A549 (cell line): ENCODE measurements around the gene GPT2. TPM values are rescaled to one million over a fixed set of nuclear protein-coding genes. Genes with fewer than 3 reads are reported as not detected.

Source experiments
- ATAC-seq, 2 experiments: fragments of 200-7000 bp in 1 of 2; fragments of >200 bp in 1 of 2; cut with Nextera tagmentation in 1 of 2; cut with Tn5 transposase in 1 of 2; 3 replicates each; pipeline versions ENCODE4 v1.8.0 to v1.9.1; 2018 to 2020; ENCODE audit warnings: mild to moderate bottlenecking in 1 of 2, moderate library complexity in 1 of 2
- CTCF ChIA-PET: fragments of 300-600 bp; sonication (Branson Sonifier 250); formaldehyde crosslinking; extraction: SDS; loops from one replicate; lab custom pipeline; 2021; ENCODE audit warnings: antibody characterized with exemption, inconsistent platforms; lab: Yijun Ruan, JAX
- POLR2A ChIA-PET: fragments of 350-600 bp; formaldehyde crosslinking; extraction: SDS; loops from one replicate; lab custom pipeline; 2021; ENCODE audit warnings: antibody characterized with exemption, inconsistent platforms; lab: Yijun Ruan, JAX
- DNase-seq, 2 experiments: peaks; one replicate each; pipeline versions ENCODE4 v3.0.0 to v3.0.0-alpha.2; 2011 to 2016; ENCODE audit warnings: low read depth in 1 of 2, low spot score in 1 of 2
- FAIRE-seq: peaks from 2 replicates; lab custom pipeline; 2011; peaks lifted over from hg19 to GRCh38; lab: Jason Lieb, UNC
- H3K27ac ChIP-seq, 2 experiments: fragments of >200 bp; sonication (Bioruptor Twin); formaldehyde crosslinking; 3 replicates each; pipeline ENCODE4 v1.5.1; 2016 to 2017
- H3K4me1 ChIP-seq: fragments of >200 bp; sonication (Bioruptor Twin); formaldehyde crosslinking; 3 replicates; pipeline ENCODE4 v1.6.1; 2016
- H3K4me2 ChIP-seq: fragments of >200 bp; sonication (Bioruptor Twin); formaldehyde crosslinking; 3 replicates; pipeline ENCODE4 v1.6.1; 2016
- H3K4me3 ChIP-seq: fragments of >200 bp; sonication (Bioruptor Twin); formaldehyde crosslinking; 3 replicates; pipeline ENCODE4 v1.5.1; 2016
- H3K9me3 ChIP-seq: fragments of >200 bp; sonication (Bioruptor Twin); formaldehyde crosslinking; 3 replicates; pipeline ENCODE4 v1.6.1; 2016
- CHD4 ChIP-seq: fragments of 200-600 bp; sonication (generic); IDR thresholded peaks from 2 replicates; pipeline ENCODE4 v1.6.1; 2016; ENCODE audit warnings: antibody characterized with exemption, mild to moderate bottlenecking, borderline replicate concordance
- EHMT2 ChIP-seq: fragments of 200-600 bp; sonication (generic); IDR thresholded peaks from 2 replicates; pipeline ENCODE4 v1.6.1; 2016; ENCODE audit warnings: antibody characterized with exemption, low read depth, mild to moderate bottlenecking, moderate library complexity
- EP300 ChIP-seq, 2 experiments: fragments of >200 bp; sonication (Bioruptor Twin); formaldehyde crosslinking; IDR thresholded peaks; 2 replicates in 1 of 2; 3 replicates in 1 of 2; pipeline ENCODE4 v1.6.1; 2016 to 2017
- ESRRA ChIP-seq: fragments of 150-350 bp; IDR thresholded peaks from 2 replicates; pipeline ENCODE4 v1.6.1; 2014; ENCODE audit warnings: mild to moderate bottlenecking, low read length, borderline replicate concordance
- FOSL2 ChIP-seq, 2 experiments: fragments of 450-650 bp in 1 of 2; fragments of >200 bp in 1 of 2; sonication (Bioruptor Twin) in 1 of 2; formaldehyde crosslinking; IDR thresholded peaks; 2 replicates each; pipeline versions ENCODE4 v1.5.0 to v1.6.1; 2016 to 2020; ENCODE audit warnings: mild to moderate bottlenecking in 1 of 2, moderate library complexity in 1 of 2
- HDAC2 ChIP-seq: fragments of 200-600 bp; sonication (generic); IDR thresholded peaks from 2 replicates; pipeline ENCODE4 v1.6.1; 2016
- HEYL ChIP-seq: fragments of 250-450 bp; sonication (Bioruptor Pico); IDR thresholded peaks from 2 replicates; pipeline ENCODE4 v1.8.0; 2021; ENCODE audit warnings: mild to moderate bottlenecking, moderate library complexity
- HOXB5 ChIP-seq: fragments of 250-450 bp; sonication (Bioruptor Pico); IDR thresholded peaks from 2 replicates; pipeline ENCODE4 v1.5.0; 2020; ENCODE audit warnings: mild to moderate bottlenecking, moderate library complexity
- JUN ChIP-seq, 2 experiments: fragments of >200 bp; sonication (Bioruptor Twin); formaldehyde crosslinking; IDR thresholded peaks; 2 replicates in 1 of 2; 3 replicates in 1 of 2; pipeline ENCODE4 v1.6.1; 2016 to 2017
- MAFK ChIP-seq: fragments of 450-650 bp; IDR thresholded peaks from 2 replicates; pipeline ENCODE4 v1.6.1; 2014; ENCODE audit not compliant: partially characterized antibody
- NFE2L2 ChIP-seq: fragments of 150-350 bp; conservative IDR thresholded peaks from 2 replicates; pipeline ENCODE4 v1.6.1; 2014; ENCODE audit warnings: low read length
- NR3C1 ChIP-seq: fragments of >200 bp; sonication (Bioruptor Twin); formaldehyde crosslinking; IDR thresholded peaks from 3 replicates; pipeline ENCODE4 v1.6.1; 2017
- PHF8 ChIP-seq: fragments of 200-600 bp; sonication (generic); IDR thresholded peaks from 2 replicates; pipeline ENCODE4 v1.6.1; 2016; ENCODE audit warnings: low read depth, mild to moderate bottlenecking, antibody characterized with exemption, moderate library complexity, borderline replicate concordance
- RAD21 ChIP-seq, 2 experiments: fragments of >200 bp in 1 of 2; sonication (Bioruptor Twin) in 1 of 2; formaldehyde crosslinking in 1 of 2; IDR thresholded peaks in 1 of 2; conservative IDR thresholded peaks in 1 of 2; 2 replicates in 1 of 2; 3 replicates in 1 of 2; pipeline ENCODE4 v1.6.1; 2012 to 2018; ENCODE audit warnings: inconsistent platforms in 1 of 2
- RFX5 ChIP-seq: fragments of 450-650 bp; IDR thresholded peaks from 2 replicates; pipeline ENCODE4 v1.7.1; 2014; ENCODE audit warnings: antibody characterized with exemption, mild to moderate bottlenecking, moderate library complexity
- RNF2 ChIP-seq: fragments of 200-600 bp; sonication (generic); IDR thresholded peaks from 2 replicates; pipeline ENCODE4 v1.6.1; 2016; ENCODE audit warnings: low read depth, mild to moderate bottlenecking, antibody characterized with exemption, moderate library complexity, borderline replicate concordance
- SREBF2 ChIP-seq: fragments of 450-650 bp; IDR thresholded peaks from 2 replicates; pipeline ENCODE4 v1.6.1; 2014; ENCODE audit warnings: mild to moderate bottlenecking, moderate library complexity
- ZSCAN20 ChIP-seq: fragments of 250-450 bp; sonication (Bioruptor Pico); IDR thresholded peaks from 2 replicates; pipeline ENCODE4 v1.8.0; 2022; ENCODE audit warnings: mild to moderate bottlenecking, moderate library complexity
- WGBS: methylation state at CpG from one replicate; pipeline ENCODE4 v1.1.6; 2017; ENCODE audit errors: missing lambda C conversion rate; 5-methylcytosine and 5-hydroxymethylcytosine counted together
- polyA plus RNA-seq, 4 experiments: library from polyadenylated mRNA; depleted of rRNA in 3 of 4; stranded (reverse); fragments of >200 nt; fragmentation: RNase III in 1 of 4; extraction: RNeasy Plus Mini Kit Qiagen cat#74134 plus additional on column Dnase treatment in 1 of 4; gene quantifications; 2 replicates in 3 of 4; 3 replicates in 1 of 4; pipeline ENCODE4 v1.2.3, GENCODE V29; 2011 to 2017
- TF ChIP-seq, protein P1 (sequence below): IDR thresholded peaks from 2 replicates; pipeline ENCODE4 v1.6.1; 2012
- TF ChIP-seq, protein P2 (sequence below): fragments of 150-350 bp; IDR thresholded peaks from 2 replicates; pipeline ENCODE4 v1.6.1; 2014; ENCODE audit warnings: low read depth, mild to moderate bottlenecking, low read length
- TF ChIP-seq, protein P3 (sequence below): IDR thresholded peaks from 2 replicates; pipeline ENCODE4 v1.6.1; 2012; ENCODE audit warnings: low read depth, borderline replicate concordance
- TF ChIP-seq, protein P4 (sequence below): fragments of 250-450 bp; sonication (Bioruptor Pico); IDR thresholded peaks from 2 replicates; pipeline ENCODE4 v1.5.0; 2020; ENCODE audit warnings: low read depth, mild to moderate bottlenecking, moderate library complexity
- TF ChIP-seq, protein P5 (sequence below): fragments of >200 bp; sonication (Bioruptor Twin); formaldehyde crosslinking; IDR thresholded peaks from 3 replicates; pipeline ENCODE4 v1.6.1; 2016

GPT2 gene
- polyA plus RNA-seq, 2 of the 4 experiments (the other 2 are of a cell fraction) = 8.9 to 15.3 TPM

DNA sequence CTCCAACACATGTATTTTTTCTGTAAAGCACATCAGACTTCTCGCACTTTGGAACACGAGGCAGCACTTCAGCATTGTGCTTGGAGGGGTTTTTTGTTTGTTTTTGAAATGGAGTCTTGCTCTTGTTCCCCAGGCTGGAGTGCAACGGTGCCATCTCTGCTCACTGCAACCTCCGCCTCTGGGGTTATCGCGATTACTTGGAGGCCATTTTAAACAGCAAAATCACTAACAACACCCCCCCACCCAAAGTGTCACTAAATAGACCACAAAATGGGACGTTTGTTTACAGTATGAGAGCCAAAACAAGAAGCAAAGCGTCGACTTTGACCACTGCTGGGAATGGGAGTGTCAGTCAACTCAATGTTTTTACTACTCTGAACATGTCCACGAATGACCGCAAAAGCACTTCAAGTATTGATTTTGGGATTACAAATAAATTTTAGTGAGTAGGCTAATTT is 44.1 kb upstream of the GPT2 start:
- no peak overlapping the region for H3K4me2 ChIP-seq
- no peak for ATAC-seq
- no peak for DNase-seq
- POLR2A ChIA-PET = interaction anchor here (0.6 kb wide), 1 partner anchor 69 kb away, joined by 4 read pairs; no protein-coding TSS in a partner anchor
- H3K9me3 ChIP-seq = peaks cover 4% of the 10 kb centered on the region; the same call in 1 of the 3 replicates
- CTCF ChIA-PET = interaction anchor here (0.5 to 3.7 kb wide), 4 partner anchors 9 to 124 kb away, joined by 3 to 19 read pairs (median 4); no protein-coding TSS in a partner anchor
- WGBS = 78% methylated on average over 11 of the region's 11 CpGs
- H3K4me1 ChIP-seq = no peaks in the 10 kb centered on the region
- TF ChIP-seq SREBF2 = no peak
- no peak for TF ChIP-seq RFX5
- no peak for TF ChIP-seq ZSCAN20 (CRISPR knock-in tag)
- TF ChIP-seq CHD4 = no peak
- TF ChIP-seq, protein P1, sequence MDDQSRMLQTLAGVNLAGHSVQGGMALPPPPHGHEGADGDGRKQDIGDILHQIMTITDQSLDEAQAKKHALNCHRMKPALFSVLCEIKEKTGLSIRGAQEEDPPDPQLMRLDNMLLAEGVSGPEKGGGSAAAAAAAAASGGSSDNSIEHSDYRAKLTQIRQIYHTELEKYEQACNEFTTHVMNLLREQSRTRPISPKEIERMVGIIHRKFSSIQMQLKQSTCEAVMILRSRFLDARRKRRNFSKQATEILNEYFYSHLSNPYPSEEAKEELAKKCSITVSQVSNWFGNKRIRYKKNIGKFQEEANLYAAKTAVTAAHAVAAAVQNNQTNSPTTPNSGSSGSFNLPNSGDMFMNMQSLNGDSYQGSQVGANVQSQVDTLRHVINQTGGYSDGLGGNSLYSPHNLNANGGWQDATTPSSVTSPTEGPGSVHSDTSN = no peak
- no peak for TF ChIP-seq FOSL2 (IDR thresholded peaks at IDR 0.05)
- TF ChIP-seq FOSL2 (CRISPR knock-in tag; IDR thresholded peaks at IDR 0.05) = no peak
- TF ChIP-seq HOXB5 (CRISPR knock-in tag) = no peak
- TF ChIP-seq, protein P2, sequence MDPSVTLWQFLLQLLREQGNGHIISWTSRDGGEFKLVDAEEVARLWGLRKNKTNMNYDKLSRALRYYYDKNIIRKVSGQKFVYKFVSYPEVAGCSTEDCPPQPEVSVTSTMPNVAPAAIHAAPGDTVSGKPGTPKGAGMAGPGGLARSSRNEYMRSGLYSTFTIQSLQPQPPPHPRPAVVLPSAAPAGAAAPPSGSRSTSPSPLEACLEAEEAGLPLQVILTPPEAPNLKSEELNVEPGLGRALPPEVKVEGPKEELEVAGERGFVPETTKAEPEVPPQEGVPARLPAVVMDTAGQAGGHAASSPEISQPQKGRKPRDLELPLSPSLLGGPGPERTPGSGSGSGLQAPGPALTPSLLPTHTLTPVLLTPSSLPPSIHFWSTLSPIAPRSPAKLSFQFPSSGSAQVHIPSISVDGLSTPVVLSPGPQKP = no peak
- no peak for TF ChIP-seq PHF8
- TF ChIP-seq, protein P3, sequence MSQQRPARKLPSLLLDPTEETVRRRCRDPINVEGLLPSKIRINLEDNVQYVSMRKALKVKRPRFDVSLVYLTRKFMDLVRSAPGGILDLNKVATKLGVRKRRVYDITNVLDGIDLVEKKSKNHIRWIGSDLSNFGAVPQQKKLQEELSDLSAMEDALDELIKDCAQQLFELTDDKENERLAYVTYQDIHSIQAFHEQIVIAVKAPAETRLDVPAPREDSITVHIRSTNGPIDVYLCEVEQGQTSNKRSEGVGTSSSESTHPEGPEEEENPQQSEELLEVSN = no peak
- no peak for TF ChIP-seq RNF2
- TF ChIP-seq, protein P4, sequence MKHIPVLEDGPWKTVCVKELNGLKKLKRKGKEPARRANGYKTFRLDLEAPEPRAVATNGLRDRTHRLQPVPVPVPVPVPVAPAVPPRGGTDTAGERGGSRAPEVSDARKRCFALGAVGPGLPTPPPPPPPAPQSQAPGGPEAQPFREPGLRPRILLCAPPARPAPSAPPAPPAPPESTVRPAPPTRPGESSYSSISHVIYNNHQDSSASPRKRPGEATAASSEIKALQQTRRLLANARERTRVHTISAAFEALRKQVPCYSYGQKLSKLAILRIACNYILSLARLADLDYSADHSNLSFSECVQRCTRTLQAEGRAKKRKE (CRISPR knock-in tag) = no peak
- no peak for TF ChIP-seq HDAC2
- TF ChIP-seq NFE2L2 = no peak
- TF ChIP-seq RAD21 (conservative IDR thresholded peaks at IDR 0.05 in 1 of 2, IDR thresholded peaks at IDR 0.05 in 1 of 2) = no peak
- H3K4me3 ChIP-seq = no peak overlapping the region
- FAIRE-seq = no peak
- no peak overlapping the region for H3K27ac ChIP-seq

DNA sequence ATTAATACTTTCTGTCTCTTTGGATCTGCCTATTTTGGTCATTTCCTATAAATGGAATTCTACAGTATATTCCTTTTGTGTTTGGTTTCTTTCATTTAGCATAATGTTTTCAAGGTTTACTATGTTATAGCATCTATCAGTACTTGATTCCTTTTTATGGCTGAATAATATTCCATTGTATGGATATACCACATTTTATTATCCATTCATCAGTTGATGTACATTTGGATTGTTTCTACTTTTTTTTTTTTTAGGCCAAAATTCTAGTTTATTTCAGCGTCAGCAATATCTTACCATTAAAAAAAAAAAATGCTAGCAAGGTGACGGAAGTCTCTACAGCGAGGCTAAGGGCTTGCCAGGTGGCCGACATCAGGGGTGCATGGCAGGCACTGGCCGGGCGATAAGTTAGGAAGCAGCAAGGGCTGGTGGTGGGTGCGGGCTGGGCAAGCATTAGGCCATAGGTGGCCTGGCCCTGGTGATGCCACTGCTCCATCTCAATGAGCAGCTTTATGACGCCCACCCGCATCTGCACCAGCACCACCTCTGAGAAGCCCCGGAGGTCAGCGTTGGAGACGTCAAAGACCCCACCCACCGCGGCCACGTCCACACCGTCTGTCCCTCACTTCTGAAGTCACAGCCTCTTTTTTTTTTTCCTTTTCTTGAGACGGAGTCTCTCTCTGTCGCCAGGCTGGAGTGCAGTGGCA is 41.8 kb upstream of the GPT2 start:
- no peak for FAIRE-seq
- H3K9me3 ChIP-seq = peaks cover 4% of the 10 kb centered on the region; the same call in 1 of the 3 replicates
- WGBS = 94% methylated on average over 18 of the region's 18 CpGs
- ChIA-PET CTCF (interaction anchor here (0.9 to 1.3 kb wide), 2 partner anchors 12 to 49 kb away, joined by 3 to 7 read pairs; no protein-coding TSS in a partner anchor), POLR2A (no interaction called here)
- ATAC-seq = no peak
- H3K4me2 ChIP-seq = no peak overlapping the region
- no peak overlapping the region for H3K27ac ChIP-seq
- DNase-seq = no peak
- no peak for TF ChIP-seq ESRRA
- TF ChIP-seq, protein P5, sequence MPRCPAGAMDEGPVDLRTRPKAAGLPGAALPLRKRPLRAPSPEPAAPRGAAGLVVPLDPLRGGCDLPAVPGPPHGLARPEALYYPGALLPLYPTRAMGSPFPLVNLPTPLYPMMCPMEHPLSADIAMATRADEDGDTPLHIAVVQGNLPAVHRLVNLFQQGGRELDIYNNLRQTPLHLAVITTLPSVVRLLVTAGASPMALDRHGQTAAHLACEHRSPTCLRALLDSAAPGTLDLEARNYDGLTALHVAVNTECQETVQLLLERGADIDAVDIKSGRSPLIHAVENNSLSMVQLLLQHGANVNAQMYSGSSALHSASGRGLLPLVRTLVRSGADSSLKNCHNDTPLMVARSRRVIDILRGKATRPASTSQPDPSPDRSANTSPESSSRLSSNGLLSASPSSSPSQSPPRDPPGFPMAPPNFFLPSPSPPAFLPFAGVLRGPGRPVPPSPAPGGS = no peak
- no peak for TF ChIP-seq EP300 (IDR thresholded peaks at IDR 0.05)
- TF ChIP-seq FOSL2 (IDR thresholded peaks at IDR 0.05) = no peak
- TF ChIP-seq FOSL2 (CRISPR knock-in tag; IDR thresholded peaks at IDR 0.05) = no peak
- TF ChIP-seq HEYL (CRISPR knock-in tag) = no peak
- peak; percentile 32 for TF ChIP-seq MAFK
- TF ChIP-seq EHMT2 = no peak
- TF ChIP-seq NR3C1 = no peak
- TF ChIP-seq JUN (IDR thresholded peaks at IDR 0.05) = no peak
- no peaks in the 10 kb centered on the region for H3K4me1 ChIP-seq
- H3K4me3 ChIP-seq = no peak overlapping the region
